BJ (cell line): ENCODE results near the gene CLSTN2. TPM values are rescaled to one million over a fixed set of nuclear protein-coding genes. Genes with fewer than 3 reads are reported as not detected.

ENCODE experiments used
- CTCF ChIA-PET: fragments of 350-600 bp; formaldehyde crosslinking; extraction: SDS; loops from one replicate; lab custom pipeline; 2021; ENCODE audit warnings: antibody characterized with exemption, inconsistent platforms; lab: Yijun Ruan, JAX
- POLR2A ChIA-PET: fragments of 300-600 bp; sonication (Branson Sonifier 250); formaldehyde crosslinking; extraction: SDS; loops from one replicate; lab custom pipeline; 2021; ENCODE audit warnings: antibody characterized with exemption; lab: Charles Lee
- DNase-seq: peaks from one replicate; pipeline ENCODE4 v3.0.0-alpha.2; 2011; ENCODE audit warnings: low read depth
- H3K27me3 ChIP-seq: 2 replicates; pipeline ENCODE4 v1.6.0; 2011; ENCODE audit warnings: low read length; ENCODE audit not compliant: control insufficient read depth, insufficient read depth
- H3K36me3 ChIP-seq: 2 replicates; pipeline ENCODE4 v1.5.1; 2011; ENCODE audit warnings: low read length; ENCODE audit not compliant: control insufficient read depth, insufficient read depth
- H3K4me3 ChIP-seq: 2 replicates; pipeline ENCODE4 v1.5.1; 2011; ENCODE audit warnings: low read depth, mild to moderate bottlenecking, control low read depth, low read length
- CTCF ChIP-seq: IDR thresholded peaks from 2 replicates; pipeline ENCODE4 v1.5.1; 2011; ENCODE audit warnings: low read depth, mild to moderate bottlenecking, control low read depth, inconsistent platforms, low read length, moderate library complexity; ENCODE audit not compliant: insufficient read depth
- polyA plus RNA-seq: library from polyadenylated mRNA; depleted of rRNA; stranded (reverse); fragments of >200 nt; gene quantifications from 2 replicates; pipeline ENCODE4 v1.2.3, GENCODE V29; 2011

CLSTN2 gene
- polyA plus RNA-seq, 1 experiment, result 1.8 TPM

GRCh38 chr3:139994891-139995290, 59.9 kb downstream of the CLSTN2 start:
- DNase-seq, result no peak
- H3K36me3 ChIP-seq, result no peaks in the 10 kb centered on the region
- POLR2A ChIA-PET, result no interaction called here
- no peaks in the 10 kb centered on the region for H3K27me3 ChIP-seq
- CTCF ChIA-PET, result no interaction called here
- no peak overlapping the region for H3K4me3 ChIP-seq
- TF ChIP-seq CTCF, result no peak

- no peak for DNase-seq
- H3K4me3 ChIP-seq, result no peak overlapping the region
- POLR2A ChIA-PET, result no interaction called here
- TF ChIP-seq CTCF, result no peak
- no peaks in the 10 kb centered on the region for H3K27me3 ChIP-seq
- CTCF ChIA-PET, result no interaction called here
- H3K36me3 ChIP-seq, result no peaks in the 10 kb centered on the region
Observed at GRCh38 chr3:140004271-140004670, 69.3 kb downstream of the CLSTN2 start.

GRCh38 chr3:140006331-140006730, 71.3 kb downstream of the CLSTN2 start:
- no peak for TF ChIP-seq CTCF
- ChIA-PET POLR2A (no interaction called here), CTCF (no interaction called here)

GRCh38 chr3:140007081-140007480, 72.1 kb downstream of the CLSTN2 start:
- TF ChIP-seq CTCF, result no peak
- Histone ChIP-seq H3K36me3 (no peaks in the 10 kb centered on the region), H3K4me3 (no peak overlapping the region), H3K27me3 (no peaks in the 10 kb centered on the region)
- CTCF ChIA-PET, result interaction anchor here (0.6 kb wide), 1 partner anchor 1523 kb away, joined by 3 read pairs; no protein-coding TSS in a partner anchor
- POLR2A ChIA-PET, result no interaction called here
- no peak for DNase-seq

More at GRCh38 chr3:140006331-140006730, 71.3 kb downstream of the CLSTN2 start:
- Histone ChIP-seq H3K27me3 (no peaks in the 10 kb centered on the region), H3K36me3 (no peaks in the 10 kb centered on the region), H3K4me3 (no peak overlapping the region)
- DNase-seq, result no peak

- no peaks in the 10 kb centered on the region for H3K36me3 ChIP-seq
- H3K27me3 ChIP-seq, result no peaks in the 10 kb centered on the region
- ChIA-PET POLR2A (no interaction called here), CTCF (no interaction called here)
- no peak overlapping the region for H3K4me3 ChIP-seq
- no peak for TF ChIP-seq CTCF
- no peak for DNase-seq
Observed at GRCh38 chr3:140007911-140008869, 73.2 kb downstream of the CLSTN2 start.
